Measurements from ENCODE around the gene UBA6.

GRCh38 chr4:67736262-67736661 lies 35.3 kb upstream of the UBA6 start:
- TF ChIP-seq EZH2 (IDR thresholded peaks at IDR 0.05; ENCODE audit: insufficient read depth, poor library complexity, severe bottlenecking) (no peak), EZH2phosphoT487 (IDR thresholded peaks at IDR 0.05; ENCODE audit: insufficient read depth, low read depth) (no peak)
